Astrocyte of the spinal cord (primary cell): Measurements from ENCODE around the gene CMTM5.

Experiments used
- DNase-seq: peaks from one replicate; pipeline ENCODE4 v3.0.0; 2011; ENCODE audit warnings: low read depth, low spot score
- H3K4me3 ChIP-seq: 2 replicates; pipeline ENCODE4 v1.5.1; 2011; ENCODE audit warnings: low read depth, mild to moderate bottlenecking, low read length, moderate library complexity
- CTCF ChIP-seq: IDR thresholded peaks from 2 replicates; pipeline ENCODE4 v1.5.1; 2012; ENCODE audit warnings: low read depth, mild to moderate bottlenecking, low read length, inconsistent platforms
- in situ Hi-C: cut with HindIII; loops from 2 replicates; pipeline ENCODE4 v1.10.0; 2017; ENCODE audit warnings: low sequenced_read_pairs

CMTM5 gene

DNA sequence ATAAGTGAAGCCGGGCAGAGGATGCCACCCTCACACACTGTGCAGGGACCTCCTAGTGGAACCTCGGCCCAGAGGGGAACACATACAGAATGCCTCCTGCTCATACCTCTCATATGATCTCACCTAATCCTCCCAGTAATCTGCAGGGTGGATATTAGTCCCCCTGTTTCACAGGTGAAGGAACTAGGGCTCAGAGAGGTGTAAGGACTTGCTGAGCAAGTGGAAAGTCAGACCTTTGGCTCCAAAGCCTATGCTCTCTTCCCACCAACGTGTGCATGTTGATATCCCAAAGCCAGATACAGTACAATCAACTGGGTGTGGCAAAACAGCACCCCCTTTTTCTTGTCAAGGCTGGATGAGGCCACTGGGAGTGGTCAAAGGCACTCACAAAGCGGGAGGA lies 27.1 kb downstream of the CMTM5 start:
- in situ Hi-C loops, result no loop called here
- TF ChIP-seq CTCF, result no peak

GRCh38 chr14:23404331-23404900 lies 27.6 kb downstream of the CMTM5 start:
- in situ Hi-C loops, result no loop called here
- no peak for DNase-seq
- no peak for TF ChIP-seq CTCF
- H3K4me3 ChIP-seq, result no peak overlapping the region

More for the DNA sequence above, 27.1 kb downstream of the CMTM5 start:
- H3K4me3 ChIP-seq, result no peak overlapping the region
- no peak for DNase-seq

- DNase-seq, result no peak
- H3K4me3 ChIP-seq, result no peak overlapping the region
- no peak for TF ChIP-seq CTCF
- in situ Hi-C loops, result no loop called here
Measured at GRCh38 chr14:23405096-23405495, 28.2 kb downstream of the CMTM5 start.

DNA sequence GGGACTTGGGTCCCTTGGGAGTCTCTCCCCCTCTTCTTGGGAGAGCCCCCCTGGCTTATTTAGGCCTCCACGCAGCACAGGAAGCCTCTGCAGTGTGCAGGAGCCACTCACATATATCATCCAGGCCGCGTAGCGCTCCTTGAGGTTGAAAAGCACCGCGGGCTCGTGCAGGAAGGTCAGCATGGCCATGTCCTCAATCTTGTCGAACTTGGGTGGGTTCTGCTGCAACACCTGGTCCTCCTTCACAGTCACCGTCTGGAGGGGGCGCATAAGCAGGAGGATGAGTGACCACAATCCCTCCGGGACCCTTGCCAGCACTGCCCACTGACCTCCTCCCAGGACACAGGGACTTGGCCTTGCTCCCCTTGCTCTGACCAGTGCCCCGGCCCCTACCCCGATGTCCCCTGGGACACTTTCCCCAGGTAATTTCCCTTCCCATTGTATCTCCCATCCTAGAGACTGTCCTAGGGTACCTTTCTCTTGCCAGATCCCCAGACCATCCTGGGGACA lies 28.7 kb downstream of the CMTM5 start:
- H3K4me3 ChIP-seq, result no peak overlapping the region
- DNase-seq, result no peak
- in situ Hi-C loops, result no loop called here
- no peak for TF ChIP-seq CTCF

DNA sequence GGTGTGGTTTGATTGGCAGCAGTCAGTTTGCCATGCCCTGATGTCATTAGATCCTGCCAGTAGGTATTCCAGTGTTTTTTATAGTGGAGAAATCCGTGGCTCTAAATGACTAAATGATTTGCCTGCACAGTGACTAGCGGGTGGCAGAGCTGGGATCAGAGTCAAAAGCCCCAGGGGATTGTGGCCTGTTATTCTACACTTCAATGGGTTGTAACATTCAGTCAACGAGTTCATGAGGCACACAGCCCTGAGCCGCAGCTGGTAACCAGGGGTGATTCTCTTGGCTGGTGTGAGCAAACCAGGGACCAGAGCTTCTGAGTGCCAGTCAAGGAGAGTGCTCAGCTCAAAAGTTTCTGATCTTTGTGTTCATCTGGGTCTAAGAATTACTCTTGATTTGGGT lies 29.4 kb downstream of the CMTM5 start:
- TF ChIP-seq CTCF, result no peak
- no peak overlapping the region for H3K4me3 ChIP-seq
- in situ Hi-C loops, result no loop called here
- DNase-seq, result no peak

DNA sequence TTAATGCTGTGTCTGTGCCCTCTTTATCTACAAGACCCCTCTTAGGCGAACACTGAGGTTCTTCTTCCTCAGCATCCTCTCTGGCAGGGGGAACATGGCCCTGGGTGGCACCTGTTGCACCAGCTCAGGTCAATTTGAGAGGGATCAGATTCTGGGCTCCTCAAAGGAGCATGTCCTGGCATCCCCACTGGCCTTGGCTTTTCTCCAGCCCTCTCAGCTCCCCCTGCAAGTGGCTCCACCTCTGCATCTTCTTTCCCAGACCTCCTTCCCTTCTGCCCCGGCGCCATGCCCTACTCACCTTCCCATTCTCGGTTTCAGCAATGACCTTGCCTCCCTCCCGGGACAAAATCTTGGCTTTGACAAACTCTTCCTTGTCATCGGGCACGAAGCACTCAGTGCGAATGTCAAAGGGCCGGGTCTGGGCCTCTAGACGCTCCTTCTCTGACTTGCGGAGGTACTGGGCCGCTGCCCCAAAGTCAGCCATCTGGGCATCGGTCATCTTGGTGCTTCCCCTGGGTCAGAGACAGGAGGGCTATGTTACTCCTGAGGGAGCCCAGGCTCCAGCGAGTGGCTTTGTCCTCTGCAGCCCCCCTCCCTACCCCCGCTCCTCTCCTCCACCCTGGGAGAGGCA lies 30.0 kb downstream of the CMTM5 start:
- TF ChIP-seq CTCF, result no peak
- no peak overlapping the region for H3K4me3 ChIP-seq
- no peak for DNase-seq
- in situ Hi-C loops, result no loop called here
